NCI-H2227 treated with DMSO at 0.1 percent for 48 hours (cell line): ENCODE results near the gene COMMD7.

Experiments
- DNase-seq: peaks from one replicate; lab custom pipeline; 2025; lab: John Stamatoyannopoulos, UW

The COMMD7 gene

GRCh38 chr20:32675223-32675975 is 67.9 kb downstream of the COMMD7 start:
- DNase-seq, result no peak

- DNase-seq, result no peak
Measured at GRCh38 chr20:32674362-32674789, 68.9 kb downstream of the COMMD7 start.

- no peak for DNase-seq
Measured at GRCh38 chr20:32672982-32673851, 70.0 kb downstream of the COMMD7 start.

DNA sequence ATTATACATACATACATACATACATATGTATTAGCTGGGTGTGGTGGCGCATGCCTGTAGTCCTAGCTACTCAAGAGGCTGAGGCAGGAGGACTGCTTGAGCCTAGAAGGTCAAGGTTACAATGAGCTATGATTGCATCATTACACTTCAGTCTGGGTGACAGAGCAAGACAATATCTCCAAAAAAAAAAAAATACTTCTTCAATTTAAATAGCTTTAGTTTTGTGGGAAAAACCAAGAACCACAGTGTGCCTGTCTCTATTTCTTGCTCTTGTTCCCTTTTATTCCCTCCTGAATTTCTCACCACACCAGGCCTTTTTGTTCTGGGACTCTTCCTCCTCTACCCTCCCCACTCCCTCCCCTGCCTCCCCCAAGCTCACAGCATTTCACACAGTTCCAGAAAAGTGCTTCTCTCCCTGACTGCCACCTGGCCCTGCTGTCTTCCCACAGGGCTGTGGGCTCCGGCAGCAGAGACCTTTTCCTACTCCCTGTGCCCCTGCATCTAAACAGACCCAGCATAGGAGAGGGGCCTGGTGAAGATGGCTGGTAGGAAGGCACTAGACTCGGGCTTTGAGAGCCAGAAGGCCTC is 70.8 kb downstream of the COMMD7 start:
- DNase-seq, result no peak

- no peak for DNase-seq
Measured at GRCh38 chr20:32670773-32671455, 72.4 kb downstream of the COMMD7 start.

DNA sequence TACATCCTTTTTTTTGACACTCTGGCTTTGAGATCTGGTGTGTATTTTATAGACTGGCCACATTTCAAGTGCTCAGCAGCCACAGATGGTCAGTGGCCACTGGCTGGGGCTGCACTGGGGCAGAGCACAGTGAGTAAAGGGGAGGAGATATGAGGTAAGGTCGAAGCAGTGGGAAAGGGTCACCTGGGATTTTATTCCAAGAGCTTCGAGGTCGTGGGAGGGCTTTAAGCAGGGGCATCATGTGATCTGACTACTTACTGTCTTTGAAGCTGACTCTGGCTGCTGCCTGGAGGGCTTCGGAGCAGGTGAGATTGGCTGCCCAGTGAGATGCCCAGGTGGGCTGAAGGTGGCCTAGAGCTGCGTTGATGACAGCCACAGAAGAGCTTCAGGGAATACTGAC is 76.2 kb downstream of the COMMD7 start:
- no peak for DNase-seq

DNA sequence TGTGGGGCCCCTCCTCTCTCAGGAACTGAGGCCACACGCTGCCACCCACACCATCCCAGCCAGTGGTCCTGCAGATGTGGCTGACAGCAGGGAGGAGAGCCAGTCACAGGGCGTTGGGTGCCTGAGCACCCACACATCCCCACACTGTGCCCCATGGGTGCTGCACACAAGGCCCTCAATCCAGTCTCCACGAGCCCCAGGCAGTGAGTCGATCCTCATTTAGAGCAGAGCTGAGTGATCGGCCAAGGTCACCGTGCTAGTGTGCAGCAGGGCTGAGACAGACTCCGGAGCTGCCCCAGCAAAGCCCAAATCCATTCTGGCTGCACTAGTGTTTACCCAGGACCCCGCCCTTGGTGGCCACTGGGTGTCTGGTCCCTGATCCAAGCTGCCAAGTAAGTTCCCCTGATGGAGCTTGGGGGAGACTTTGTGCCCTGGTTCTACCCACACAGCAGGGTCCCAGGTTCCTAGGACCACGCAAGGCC is 78.5 kb downstream of the COMMD7 start:
- DNase-seq, result no peak

DNA sequence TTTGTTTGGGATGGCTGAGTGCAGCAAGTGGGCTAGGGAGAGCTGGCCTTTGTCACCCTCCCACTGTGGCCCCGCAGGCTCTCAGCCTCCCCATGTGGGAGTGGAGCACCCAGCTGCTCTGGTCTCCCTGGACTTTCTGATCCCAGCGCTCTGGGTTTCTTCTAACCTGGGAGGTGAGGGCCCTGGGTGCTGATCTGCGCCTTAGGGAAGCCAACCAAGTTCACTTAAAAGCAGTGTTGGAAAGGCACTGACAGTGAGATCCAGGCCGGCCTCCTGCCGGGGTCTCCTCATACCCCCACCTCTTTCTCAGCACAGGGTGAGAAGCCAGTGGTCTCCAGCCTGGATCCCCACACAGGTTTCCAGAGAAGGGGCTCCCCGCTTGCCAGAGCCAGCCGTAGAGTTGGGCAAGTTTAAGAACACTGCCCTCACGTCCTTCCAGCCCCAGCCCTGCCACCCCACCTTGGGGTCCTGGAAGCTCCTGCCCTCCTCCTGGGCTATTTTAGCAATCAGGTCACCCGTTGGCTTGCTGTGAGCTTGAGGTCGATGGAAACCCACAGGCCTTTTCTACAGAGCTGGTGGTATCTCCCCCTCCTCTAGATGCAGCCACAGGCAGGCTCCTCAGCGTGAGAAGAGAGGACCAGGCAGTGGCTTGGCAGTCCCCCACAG is 79.1 kb downstream of the COMMD7 start:
- DNase-seq, result no peak

DNA sequence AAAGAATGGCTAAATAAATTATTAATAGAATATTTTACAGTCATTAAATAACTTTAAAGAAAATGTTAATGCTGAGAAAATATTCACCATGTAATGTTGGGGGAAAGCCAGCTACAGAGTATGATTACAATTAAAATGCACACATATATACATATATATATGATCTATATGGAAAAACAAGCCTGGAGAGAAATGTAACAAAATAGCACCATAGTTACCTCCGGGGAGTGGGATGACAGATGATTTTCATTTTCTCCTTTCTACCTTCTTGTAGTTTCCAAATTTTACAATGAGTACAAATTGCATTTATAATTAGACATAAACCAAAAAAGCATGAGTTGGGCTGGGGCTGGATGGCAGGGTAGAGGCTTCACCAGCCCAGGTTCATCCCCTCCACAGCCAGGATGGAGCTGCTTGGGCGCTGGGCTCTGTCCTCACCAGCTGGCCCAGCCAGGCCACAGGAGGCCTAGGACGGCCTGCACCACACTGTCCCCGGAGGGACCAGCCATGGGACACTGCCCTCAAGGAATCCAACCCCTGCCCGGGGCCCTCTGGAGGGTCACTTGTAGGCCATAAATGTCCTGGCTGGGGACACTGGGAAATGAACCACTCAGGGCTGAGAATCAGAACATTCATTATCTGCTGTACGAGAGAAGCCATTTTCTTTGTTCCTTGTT is 79.8 kb downstream of the COMMD7 start:
- no peak for DNase-seq

- DNase-seq, result no peak
Measured at GRCh38 chr20:32661820-32662528, 81.3 kb downstream of the COMMD7 start.

GRCh38 chr20:32660661-32661060 is 82.6 kb downstream of the COMMD7 start:
- DNase-seq, result no peak

DNA sequence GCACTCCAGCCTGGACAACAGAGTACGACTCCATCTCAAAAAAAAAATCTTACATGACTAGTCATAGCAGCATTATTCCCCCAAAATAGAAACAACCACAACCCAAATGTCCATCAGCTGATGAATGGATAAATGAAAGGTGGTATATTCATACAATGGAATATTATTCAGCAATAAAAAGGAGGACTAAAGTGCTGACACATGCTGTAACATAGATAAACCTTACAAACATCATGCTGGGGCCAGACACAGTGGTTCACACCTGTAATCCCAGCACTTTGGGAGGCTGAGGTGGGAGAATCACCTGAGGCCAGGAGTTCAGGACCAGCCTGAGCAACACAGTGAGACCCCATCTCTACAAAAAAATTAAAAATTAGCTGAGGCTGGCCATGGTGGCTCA is 86.4 kb downstream of the COMMD7 start:
- DNase-seq, result no peak

GRCh38 chr20:32655903-32656512 is 87.3 kb downstream of the COMMD7 start:
- DNase-seq, result no peak

- peak; percentile 86 for DNase-seq
Measured at GRCh38 chr20:32652739-32653526, 90.3 kb downstream of the COMMD7 start.
